Mesenchymal stem cell (in vitro differentiated cells and primary cell): ENCODE measurements around the gene RPS25.
A peak's percentile ranks its signal among the peaks of the same experiment; 100 is the strongest.
"Not testable (repeated sequence)": the region's sequence is repeated elsewhere in the genome, so short reads cannot be mapped to it uniquely, and the experiment has no call there.

Experiments
- DNase-seq: peaks from one replicate; pipeline ENCODE4 v3.0.0-alpha.2; 2013
- H2AFZ ChIP-seq: one replicate; pipeline ENCODE4 v1.6.1; 2013; ENCODE audit warnings: low read depth, mild to moderate bottlenecking, control low read depth, inconsistent platforms, low read length, moderate library complexity
- H2AK5ac ChIP-seq: 2 replicates; pipeline ENCODE4 v1.6.1; 2013; ENCODE audit warnings: low read length, moderate library complexity, mild to moderate bottlenecking, inconsistent platforms; ENCODE audit not compliant: severe bottlenecking
- H2BK120ac ChIP-seq: one replicate; pipeline ENCODE4 v1.6.1; 2013; ENCODE audit warnings: low read depth, mild to moderate bottlenecking, inconsistent platforms, low read length, moderate library complexity
- H2BK12ac ChIP-seq, 2 experiments: one replicate each; pipeline ENCODE4 v1.6.1; 2013; ENCODE audit warnings: inconsistent platforms in 2 of 2, low read length in 2 of 2, mild to moderate bottlenecking in 2 of 2, moderate library complexity in 2 of 2, control low read depth in 1 of 2
- H2BK15ac ChIP-seq: one replicate; pipeline ENCODE4 v1.6.1; 2013; ENCODE audit warnings: mild to moderate bottlenecking, low read depth, inconsistent platforms; ENCODE audit not compliant: poor library complexity, severe bottlenecking
- H2BK5ac ChIP-seq: 2 replicates; pipeline ENCODE4 v1.6.1; 2013; ENCODE audit warnings: low read depth, mild to moderate bottlenecking, low read length, control low read depth, inconsistent platforms; ENCODE audit not compliant: poor library complexity, severe bottlenecking
- H3K14ac ChIP-seq, 2 experiments: one replicate each; pipeline ENCODE4 v1.6.1; 2013; ENCODE audit warnings: inconsistent platforms in 2 of 2, low read length in 2 of 2, control low read depth in 1 of 2, mild to moderate bottlenecking in 1 of 2, moderate library complexity in 1 of 2
- H3K18ac ChIP-seq, 2 experiments: one replicate each; pipeline ENCODE4 v1.6.1; 2013; ENCODE audit warnings: inconsistent platforms in 2 of 2, low read length in 2 of 2, control low read depth in 1 of 2, low read depth in 1 of 2, mild to moderate bottlenecking in 1 of 2
- H3K23ac ChIP-seq, 2 experiments: one replicate each; pipeline ENCODE4 v1.6.1; 2013; ENCODE audit warnings: inconsistent platforms in 2 of 2, low read length in 2 of 2, mild to moderate bottlenecking in 2 of 2, moderate library complexity in 2 of 2, control low read depth in 1 of 2
- H3K27ac ChIP-seq: 2 replicates; pipeline ENCODE4 v1.5.1; 2013; ENCODE audit warnings: mild to moderate bottlenecking, moderate library complexity, low read length, control low read depth, inconsistent platforms; ENCODE audit not compliant: poor library complexity, severe bottlenecking
- H3K27me3 ChIP-seq, 2 experiments: 2 replicates each; pipeline versions ENCODE4 v1.6.1 to v1.7.0; 2013; ENCODE audit warnings: low read length in 2 of 2, mild to moderate bottlenecking in 2 of 2, moderate library complexity in 2 of 2, control low read depth in 1 of 2, inconsistent platforms in 1 of 2; ENCODE audit not compliant: control insufficient read depth in 1 of 2, insufficient read depth in 1 of 2
- H3K36me3 ChIP-seq, 2 experiments: 2 replicates each; pipeline versions ENCODE4 v1.6.1 to v1.7.0; 2013; ENCODE audit warnings: low read length in 2 of 2, control low read depth in 1 of 2, inconsistent platforms in 1 of 2, low read depth in 1 of 2, mild to moderate bottlenecking in 1 of 2; ENCODE audit not compliant: insufficient read depth in 2 of 2, control insufficient read depth in 1 of 2
- H3K4ac ChIP-seq, 2 experiments: one replicate each; pipeline ENCODE4 v1.6.1; 2013; ENCODE audit warnings: inconsistent platforms in 2 of 2, low read length in 2 of 2, mild to moderate bottlenecking in 2 of 2, moderate library complexity in 2 of 2, control low read depth in 1 of 2, low read depth in 1 of 2
- H3K4me1 ChIP-seq: 2 replicates; pipeline ENCODE4 v1.6.1; 2013; ENCODE audit warnings: low read depth, low read length, control low read depth; ENCODE audit not compliant: control insufficient read depth, insufficient read depth
- H3K4me2 ChIP-seq: 2 replicates; pipeline ENCODE4 v1.6.1; 2013; ENCODE audit warnings: low read length, mild to moderate bottlenecking, inconsistent platforms; ENCODE audit not compliant: poor library complexity, severe bottlenecking
- H3K4me3 ChIP-seq, 2 experiments: 2 replicates each; pipeline versions ENCODE4 v1.5.1 to v1.7.0; 2013; ENCODE audit warnings: low read length in 2 of 2, mild to moderate bottlenecking in 2 of 2, control low read depth in 1 of 2, low read depth in 1 of 2; ENCODE audit not compliant: insufficient read depth in 1 of 2
- H3K79me1 ChIP-seq: replicated peaks from 2 replicates; pipeline ENCODE4 v1.6.1; 2013; ENCODE audit warnings: mild to moderate bottlenecking, control low read depth, low read length, inconsistent platforms; ENCODE audit not compliant: poor library complexity, severe bottlenecking
- H3K9ac ChIP-seq: 2 replicates; pipeline ENCODE4 v1.7.0; 2013; ENCODE audit warnings: mild to moderate bottlenecking, low read length, moderate library complexity
- H3K9me3 ChIP-seq: 2 replicates; pipeline ENCODE4 v1.7.0; 2013; ENCODE audit warnings: mild to moderate bottlenecking, low read length; ENCODE audit not compliant: control insufficient read depth
- H4K8ac ChIP-seq: one replicate; pipeline ENCODE4 v1.6.1; 2013; ENCODE audit warnings: inconsistent platforms, mild to moderate bottlenecking, low read length, moderate library complexity
- H4K91ac ChIP-seq: one replicate; pipeline ENCODE4 v1.6.1; 2013; ENCODE audit warnings: mild to moderate bottlenecking, low read length, inconsistent platforms
- WGBS: methylation state at CpG from one replicate; pipeline ENCODE4 v1.1.7; 2013; ENCODE audit warnings: mixed read lengths; 5-methylcytosine and 5-hydroxymethylcytosine counted together

RPS25 gene

DNA sequence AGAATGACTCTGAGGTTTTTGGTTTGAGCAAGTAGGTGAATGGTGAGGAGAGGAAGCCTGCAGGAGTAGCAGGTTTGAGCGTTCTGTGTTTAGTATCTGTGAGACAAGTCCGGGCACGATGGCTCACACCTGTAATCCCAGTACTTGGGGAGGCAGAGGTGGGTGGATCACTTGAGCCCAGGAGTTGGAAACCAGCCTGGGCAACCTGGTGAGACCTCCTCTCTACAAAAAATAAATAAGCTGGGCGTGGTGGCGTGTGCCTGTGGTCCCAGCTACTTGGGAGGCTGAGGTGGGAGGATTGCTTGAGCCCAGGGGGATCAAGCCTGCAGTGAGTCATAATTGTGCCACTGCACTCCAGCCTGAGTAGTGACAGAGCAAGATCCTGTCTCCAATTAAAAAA is 29.9 kb downstream of the RPS25 start:
- H4K91ac ChIP-seq: no peak overlapping the region
- no peaks in the 10 kb centered on the region for H3K4me1 ChIP-seq
- WGBS: 99% methylated on average over 5 of the region's 5 CpGs
- H3K4me2 ChIP-seq: no peak overlapping the region
- H3K27me3 ChIP-seq: peaks cover 0 to 5% of the 10 kb centered on the region in 2 experiments
- H3K27ac ChIP-seq: no peak overlapping the region
- no peak for DNase-seq
- H2BK5ac ChIP-seq: no peak overlapping the region
- H3K18ac ChIP-seq: no peak overlapping the region
- H3K14ac ChIP-seq: no peak overlapping the region
- no peak overlapping the region for H2AFZ ChIP-seq
- H3K4me3 ChIP-seq: no peak overlapping the region
- no peak overlapping the region for H2BK12ac ChIP-seq
- no peaks in the 10 kb centered on the region for H3K9me3 ChIP-seq
- no peak overlapping the region for H3K9ac ChIP-seq
- H2BK120ac ChIP-seq: no peak overlapping the region
- no peak overlapping the region for H3K23ac ChIP-seq
- H3K4ac ChIP-seq: no peak overlapping the region
- H2BK15ac ChIP-seq: no peak overlapping the region
- no peak overlapping the region for H4K8ac ChIP-seq
- H3K79me1 ChIP-seq: no peaks in the 10 kb centered on the region
- no peaks in the 10 kb centered on the region for H3K36me3 ChIP-seq
- H2AK5ac ChIP-seq: no peak overlapping the region

GRCh38 chr11:118984825-118985224 is 33.3 kb downstream of the RPS25 start:
- Histone ChIP-seq H3K27ac (no peak overlapping the region), H3K23ac (no peak overlapping the region), H3K9ac (no peak overlapping the region), H3K9me3 (no peaks in the 10 kb centered on the region), H2AFZ (no peak overlapping the region), H3K79me1 (no peaks in the 10 kb centered on the region), H3K4ac (no peak overlapping the region), H4K91ac (no peak overlapping the region), H2BK5ac (no peak overlapping the region), H3K27me3 (peaks cover 2 to 23% of the 10 kb centered on the region in 2 experiments), H3K4me3 (no peak overlapping the region), H3K18ac (no peak overlapping the region), H2BK15ac (no peak overlapping the region), H3K4me1 (peaks cover 5% of the 10 kb centered on the region), H3K36me3 (no peaks in the 10 kb centered on the region), H2AK5ac (no peak overlapping the region), H2BK120ac (no peak overlapping the region), H2BK12ac (no peak overlapping the region), H4K8ac (no peak overlapping the region), H3K4me2 (no peak overlapping the region), H3K14ac (no peak overlapping the region)
- no peak for DNase-seq
- WGBS: 93% methylated on average over 2 of the region's 2 CpGs

- H2BK12ac ChIP-seq, H2AK5ac ChIP-seq, H3K79me1 ChIP-seq, H3K27ac ChIP-seq, H2BK5ac ChIP-seq, H3K4me1 ChIP-seq, H3K4me3 ChIP-seq, H2AFZ ChIP-seq, H3K4ac ChIP-seq, H4K91ac ChIP-seq, H2BK120ac ChIP-seq, H3K14ac ChIP-seq, H2BK15ac ChIP-seq, H3K9me3 ChIP-seq, DNase-seq, H3K18ac ChIP-seq, H3K9ac ChIP-seq, H3K23ac ChIP-seq, H3K4me2 ChIP-seq, H3K36me3 ChIP-seq, H4K8ac ChIP-seq: not testable (repeated sequence)
- H3K27me3 ChIP-seq: peaks cover 3 to 28% of the 10 kb centered on the region in 2 experiments
- 89% methylated on average over 8 of the region's 8 CpGs for WGBS
Observed at GRCh38 chr11:118984337-118984736, 33.8 kb downstream of the RPS25 start.

DNA sequence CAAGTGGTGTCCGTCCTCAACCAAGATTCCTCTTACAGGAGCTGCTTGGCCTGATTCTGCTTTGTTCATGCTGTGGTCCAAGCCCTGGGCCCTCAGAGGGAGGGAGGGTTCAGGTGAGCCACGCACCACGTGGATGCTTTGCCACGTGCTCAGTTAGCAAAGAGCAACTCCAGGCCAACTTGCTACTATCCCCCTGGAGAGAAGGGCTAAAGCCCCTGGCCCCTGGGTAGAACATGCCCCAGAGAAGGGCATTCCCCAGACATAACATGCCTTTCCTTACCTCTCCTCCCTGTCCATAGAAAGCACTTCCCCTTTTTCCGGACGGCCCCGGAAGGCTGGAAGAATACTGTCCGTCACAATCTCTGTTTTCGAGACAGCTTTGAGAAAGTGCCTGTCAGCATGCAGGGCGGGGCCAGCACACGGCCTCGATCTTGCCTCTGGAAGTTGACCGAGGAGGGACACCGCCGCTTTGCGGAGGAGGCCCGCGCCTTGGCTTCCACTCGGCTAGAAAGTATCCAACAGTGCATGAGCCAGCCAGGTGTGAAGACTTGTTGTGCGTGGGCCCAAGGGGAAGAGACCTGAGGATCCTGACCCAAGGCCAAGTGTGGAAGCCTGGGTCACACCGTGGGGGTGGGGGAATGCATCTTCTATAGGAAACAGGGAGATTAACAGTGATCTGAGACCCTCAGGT is 37.8 kb downstream of the RPS25 start:
- H2BK15ac ChIP-seq: no peak overlapping the region
- peaks cover 6% of the 10 kb centered on the region for H3K4me1 ChIP-seq
- H3K4ac ChIP-seq: no peak overlapping the region
- no peak overlapping the region for H4K8ac ChIP-seq
- no peak overlapping the region for H2BK12ac ChIP-seq
- no peaks in the 10 kb centered on the region for H3K79me1 ChIP-seq
- H3K36me3 ChIP-seq: no peaks in the 10 kb centered on the region
- no peak overlapping the region for H4K91ac ChIP-seq
- no peak overlapping the region for H3K23ac ChIP-seq
- peak overlapping the region; percentile 44 for H3K9ac ChIP-seq
- H3K4me2 ChIP-seq: no peak overlapping the region
- no peak overlapping the region for H2BK5ac ChIP-seq
- H2AFZ ChIP-seq: peak overlapping the region; percentile 39
- no peaks in the 10 kb centered on the region for H3K9me3 ChIP-seq
- H2AK5ac ChIP-seq: no peak overlapping the region
- DNase-seq: no peak
- no peak overlapping the region for H2BK120ac ChIP-seq
- peaks cover 8 to 59% of the 10 kb centered on the region in 2 experiments for H3K27me3 ChIP-seq
- H3K27ac ChIP-seq: no peak overlapping the region
- WGBS: 48% methylated on average over 21 of the region's 21 CpGs
- H3K18ac ChIP-seq: no peak overlapping the region
- H3K14ac ChIP-seq: no peak overlapping the region
- peak overlapping the region in 1 of 2 experiments; percentile 50 for H3K4me3 ChIP-seq
